HG02981 (cell line): ENCODE results near the gene PHF12.
A peak's percentile ranks its signal among the peaks of the same experiment; 100 is the strongest.
"Not testable (repeated sequence)": the region's sequence is repeated elsewhere in the genome, so short reads cannot be mapped to it uniquely, and the experiment has no call there.

Source experiments
- ATAC-seq: cut with Tn5 transposase; IDR thresholded peaks from one replicate; pipeline ENCODE4 v1.9.1; 2021; ENCODE audit warnings: mild to moderate bottlenecking, moderate library complexity; ENCODE audit not compliant: unreplicated experiment

The PHF12 gene

DNA sequence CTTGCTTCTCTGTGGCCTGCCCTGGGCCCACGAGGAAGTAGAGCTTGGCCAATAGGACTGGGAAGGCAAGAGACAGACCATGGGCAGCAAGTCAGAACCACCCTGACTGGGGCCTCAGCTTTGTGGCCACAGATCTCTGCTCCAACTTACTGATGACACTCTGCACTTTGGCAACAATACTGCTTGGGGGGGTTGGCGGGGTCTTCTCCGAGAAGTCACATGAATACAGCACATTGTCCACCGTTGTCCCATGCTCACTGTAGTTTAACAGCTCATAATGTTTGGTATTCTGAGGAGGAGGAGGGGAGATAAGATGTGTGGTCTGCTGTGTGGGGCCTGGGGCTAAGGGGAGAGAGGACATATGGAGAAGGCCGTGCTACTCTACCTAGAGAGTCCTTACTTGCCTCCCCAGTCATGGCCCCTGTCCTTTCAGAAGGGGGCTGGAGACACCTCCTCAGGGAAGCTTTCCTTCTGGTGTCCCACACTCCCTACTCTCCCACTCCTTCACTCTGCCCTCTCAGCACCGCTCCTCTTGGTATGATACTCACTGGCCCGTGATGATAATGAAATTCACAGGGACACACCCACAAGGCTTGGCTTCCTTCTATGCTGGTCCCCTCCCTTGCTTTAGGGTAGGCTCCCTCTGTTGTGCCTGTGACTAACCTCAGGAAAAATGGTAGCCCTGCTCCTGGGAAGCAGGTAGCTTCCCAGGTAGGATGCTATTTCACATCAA is 44.4 kb downstream of the PHF12 start:
- ATAC-seq = no peak

DNA sequence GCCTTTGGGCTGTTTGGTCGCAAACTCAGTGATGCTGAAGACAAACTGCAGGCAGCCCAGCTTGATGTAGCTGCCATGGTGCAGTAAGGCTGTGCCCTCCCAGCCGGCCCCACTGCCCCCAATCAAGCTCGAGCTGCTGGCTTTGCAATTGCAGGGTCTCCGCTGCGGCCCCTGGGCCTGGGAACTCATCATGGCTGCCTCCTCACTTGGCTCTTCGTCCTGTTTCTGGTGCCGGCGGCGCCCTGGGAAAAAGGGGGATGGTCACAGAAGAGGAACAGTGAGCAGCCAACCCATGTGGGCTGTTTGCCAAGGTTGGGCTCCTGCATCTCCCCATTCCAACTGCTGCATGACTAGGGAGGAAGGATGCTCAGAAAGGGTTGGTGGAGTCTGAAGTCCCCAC is 45.0 kb downstream of the PHF12 start:
- ATAC-seq = no peak

DNA sequence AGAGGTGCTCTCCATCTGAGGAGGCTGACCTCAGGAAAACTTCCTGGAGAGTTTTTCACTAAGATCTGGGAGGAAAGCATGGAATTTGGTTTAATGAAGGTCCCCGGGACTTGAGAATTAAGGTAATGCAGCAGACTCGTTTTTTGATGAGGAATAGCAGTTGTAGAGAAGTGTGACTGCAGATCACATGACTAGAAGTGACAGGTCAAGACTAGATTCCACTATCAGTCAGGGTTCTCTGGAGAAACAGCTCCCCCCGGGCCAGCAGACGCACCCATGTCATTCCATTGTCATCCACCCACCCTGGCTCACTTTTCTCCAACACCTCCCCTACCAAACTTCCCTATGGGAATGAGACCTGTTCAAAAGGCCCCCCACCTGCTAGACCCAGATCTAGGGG is 46.5 kb downstream of the PHF12 start:
- ATAC-seq = no peak

DNA sequence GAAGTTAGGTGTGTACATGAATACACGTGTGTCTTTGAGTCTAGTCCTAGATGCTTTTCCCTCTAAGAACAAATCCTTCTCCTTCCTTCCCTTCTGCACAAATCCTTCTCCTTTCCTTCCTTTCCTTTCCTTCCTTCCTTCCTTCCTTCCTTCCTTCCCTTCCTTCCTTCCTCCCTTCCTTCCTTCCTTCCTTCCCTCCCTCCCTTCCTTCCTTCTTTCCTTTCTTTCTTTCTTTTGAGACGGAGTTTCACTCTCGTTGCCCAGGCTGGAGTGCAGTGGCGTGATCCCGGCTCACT is 47.8 kb downstream of the PHF12 start:
- ATAC-seq = not testable (repeated sequence)

DNA sequence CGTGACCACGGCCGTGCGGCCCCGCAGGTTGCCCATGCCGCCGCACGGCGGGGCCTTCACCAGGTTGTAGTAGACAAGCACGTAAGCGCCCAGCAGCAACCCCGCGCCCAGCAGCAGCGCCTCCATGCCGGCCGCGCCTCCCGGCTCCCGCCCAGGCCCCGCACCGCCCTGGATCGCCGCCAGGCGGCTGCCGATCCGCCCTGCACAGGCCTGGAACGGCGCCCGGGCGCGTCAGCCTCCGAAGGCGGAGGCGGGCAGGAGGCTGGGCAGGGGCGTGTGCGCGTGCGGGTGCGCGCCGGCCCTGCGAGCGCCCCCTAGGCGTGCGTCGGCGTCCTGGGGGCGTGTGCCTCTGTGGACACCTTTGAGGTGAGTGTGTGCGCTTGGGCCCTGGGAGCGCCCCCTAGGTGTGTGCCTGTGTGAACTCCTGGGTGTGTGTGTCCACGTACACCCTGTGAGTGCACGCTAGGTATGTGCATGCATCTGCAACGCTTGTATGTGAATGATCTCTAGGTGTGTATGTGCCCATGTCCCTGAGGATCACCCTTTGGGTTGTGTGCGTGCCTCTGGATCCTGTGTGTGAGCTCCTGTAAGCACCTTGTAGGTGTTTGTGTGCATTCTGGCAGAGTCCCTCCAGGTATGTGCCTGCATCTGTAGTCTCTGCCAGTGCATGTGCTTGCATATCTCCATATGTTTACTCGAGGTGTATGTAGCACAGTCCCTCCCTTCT is 48.3 kb downstream of the PHF12 start, which contains the start of gene DHRS13:
DHRS13 (minus strand) TSS at position 261 of the 727 bp plus-strand sequence; CDS start at position 126, 135 bp downstream.
- peak; percentile 85 for ATAC-seq

DNA sequence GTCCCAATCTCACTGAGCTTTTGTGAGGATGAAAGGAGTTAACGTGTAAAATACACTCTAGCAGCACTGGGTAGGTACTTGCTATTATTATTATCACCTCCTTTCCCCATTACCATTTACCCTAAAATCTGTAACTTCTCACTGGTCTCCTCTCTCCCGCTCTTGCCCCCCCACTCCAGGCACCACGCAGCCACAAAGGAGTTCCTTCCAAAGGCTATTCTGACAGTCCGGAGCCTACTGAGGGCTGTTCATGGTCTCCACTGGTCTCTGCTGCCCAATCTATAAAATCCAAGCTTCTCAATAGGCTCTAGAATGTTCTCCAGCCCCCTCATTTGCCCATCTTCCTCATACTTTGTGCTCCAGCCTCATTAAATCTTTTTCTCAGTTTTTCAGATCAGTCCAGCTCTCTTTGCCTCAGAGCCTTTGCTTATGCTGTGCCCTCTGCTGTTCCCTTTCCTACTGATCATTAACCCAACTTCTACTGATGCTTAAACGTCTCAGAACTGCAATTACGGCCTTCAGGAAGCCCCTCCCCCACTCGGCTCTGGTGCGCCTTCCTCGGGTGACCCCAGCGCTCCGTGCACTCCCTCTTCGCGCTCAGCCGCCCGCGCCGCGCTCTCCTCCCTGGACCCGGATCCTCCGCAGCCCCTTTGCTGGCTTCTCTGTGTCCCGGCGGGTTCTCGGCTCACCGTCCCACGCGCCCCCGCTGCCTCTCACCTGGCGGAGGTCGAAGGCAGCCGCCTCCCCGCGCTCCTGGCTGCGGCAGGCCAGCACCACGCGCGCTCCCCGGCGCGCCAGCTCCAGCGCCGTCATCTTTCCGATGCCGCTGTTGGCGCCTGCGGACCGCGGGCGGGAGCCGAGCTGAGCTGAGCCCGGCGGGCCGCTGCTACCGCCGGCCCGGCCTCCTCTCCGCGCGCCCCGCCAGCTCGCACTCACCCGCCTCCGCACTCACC is 49.2 kb downstream of the PHF12 start:
- peak; percentile 6 for ATAC-seq

DNA sequence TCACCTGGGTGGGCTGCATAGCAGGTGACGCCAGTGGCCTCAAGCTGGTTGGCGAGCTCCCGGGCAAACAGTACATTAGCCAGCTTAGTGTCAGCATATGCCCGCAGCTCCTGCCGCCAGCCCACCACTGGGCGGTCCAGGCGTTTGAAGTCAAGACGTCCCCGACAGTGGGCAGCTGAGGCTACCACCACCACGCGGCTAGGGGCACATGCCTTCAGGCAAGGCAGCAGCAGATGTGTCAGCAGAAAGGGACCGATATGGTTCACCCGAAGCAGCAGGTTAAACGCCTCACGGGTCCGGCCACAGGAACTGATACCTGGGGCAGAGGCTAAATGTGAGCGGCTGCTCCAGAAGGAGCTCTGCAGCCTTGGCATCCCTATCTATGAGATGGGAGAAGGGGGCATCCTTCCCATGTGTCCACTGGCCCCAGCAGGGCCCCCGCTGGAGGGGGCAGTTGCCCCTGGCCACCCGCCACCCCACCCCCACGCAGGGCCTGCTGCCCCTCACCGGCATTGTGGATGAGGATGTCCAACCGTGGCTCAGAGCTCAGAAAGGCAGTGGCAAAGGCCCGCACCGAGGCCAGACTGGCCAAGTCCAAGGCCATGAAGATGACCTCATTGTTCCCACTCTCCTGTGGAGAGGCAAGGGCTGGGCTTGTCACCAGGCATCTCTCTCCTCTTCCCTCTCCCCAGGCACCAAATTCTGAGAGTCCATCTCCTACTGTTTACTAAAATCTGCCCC is 50.2 kb downstream of the PHF12 start:
- ATAC-seq = no peak

DNA sequence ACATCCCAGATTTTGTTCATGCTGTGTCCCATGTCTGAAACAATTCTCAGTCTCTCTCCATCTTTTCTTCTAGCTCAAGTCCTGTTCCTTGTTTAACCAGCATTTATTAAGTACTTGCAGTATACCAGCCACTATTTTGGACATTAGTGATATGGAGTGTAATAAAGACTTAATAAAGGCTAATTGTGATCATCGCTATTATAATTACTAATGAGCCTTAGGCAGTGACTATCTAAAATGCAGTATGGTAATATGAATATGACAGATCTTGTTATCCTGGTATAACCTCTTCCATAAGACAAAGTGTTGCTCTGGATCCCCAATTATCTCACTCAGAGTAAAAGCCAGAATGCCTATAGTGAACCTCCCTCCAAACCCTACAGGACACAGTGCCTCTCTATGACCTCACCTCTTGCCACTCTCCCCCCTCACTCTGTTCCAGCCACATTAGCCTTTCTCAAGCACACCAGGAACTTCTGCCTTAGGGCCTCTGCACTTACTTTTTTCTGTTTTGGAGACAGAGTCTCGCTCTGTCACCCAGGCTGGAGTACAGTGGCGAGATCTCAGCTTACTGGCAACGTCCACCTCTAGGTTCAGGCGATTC is 52.0 kb downstream of the PHF12 start:
- no peak for ATAC-seq

DNA sequence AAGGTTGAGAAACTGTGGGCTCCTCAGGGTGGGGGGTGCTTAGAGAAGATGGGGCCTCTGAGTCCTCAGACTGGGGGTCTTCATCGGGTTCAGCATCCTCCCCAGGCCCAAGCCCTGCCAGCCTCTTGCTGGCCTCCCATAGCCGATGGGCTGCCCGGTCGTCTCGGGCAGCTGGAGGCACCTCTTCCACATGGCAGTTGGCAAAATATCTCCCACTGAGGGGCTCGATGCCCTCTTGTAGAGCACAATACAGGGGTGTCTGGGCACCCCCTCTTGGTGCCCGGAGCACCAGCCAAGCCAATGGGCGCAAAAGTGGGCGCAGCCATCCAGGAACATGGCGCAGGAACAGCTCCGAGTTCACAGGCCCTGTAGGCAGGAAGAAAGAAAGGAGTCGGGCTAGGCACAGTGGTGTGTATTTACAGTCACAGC is 52.8 kb downstream of the PHF12 start:
- ATAC-seq = no peak

DNA sequence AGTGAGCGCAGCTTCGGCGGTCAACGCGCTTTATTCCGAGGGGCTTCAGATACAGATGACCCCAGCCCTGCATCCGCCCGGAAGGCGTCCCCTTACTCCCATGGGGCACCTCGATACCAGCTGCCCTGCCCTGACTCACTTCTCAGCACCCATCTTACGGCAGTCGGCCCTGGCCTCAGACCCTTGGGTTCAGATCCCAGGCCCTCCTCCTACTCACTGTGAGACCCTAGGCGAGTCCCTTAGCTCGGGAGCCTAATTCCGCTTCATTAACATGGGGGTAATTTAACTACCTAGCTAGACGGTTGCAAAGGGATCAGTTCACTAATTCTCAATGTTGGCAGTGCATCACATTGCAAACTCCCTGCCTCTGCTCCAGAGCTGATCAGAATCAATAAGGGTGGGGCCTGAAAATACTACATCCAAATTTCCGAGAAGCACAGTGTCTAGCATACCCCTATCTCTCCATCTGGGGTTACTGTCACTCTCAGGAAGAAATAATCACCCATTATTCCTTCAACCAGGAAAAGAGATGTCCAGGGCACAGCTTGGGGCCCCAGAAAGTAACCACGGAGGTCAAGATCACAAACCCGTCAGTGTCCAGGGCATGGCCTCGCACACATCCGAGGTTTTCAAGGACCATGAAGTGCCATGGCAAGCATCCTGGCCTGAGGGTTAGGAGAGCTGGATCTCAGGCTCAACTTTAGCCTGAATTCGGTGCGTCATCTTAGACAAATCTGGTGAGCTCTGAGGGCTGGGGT is 53.4 kb downstream of the PHF12 start:
- ATAC-seq = no peak

DNA sequence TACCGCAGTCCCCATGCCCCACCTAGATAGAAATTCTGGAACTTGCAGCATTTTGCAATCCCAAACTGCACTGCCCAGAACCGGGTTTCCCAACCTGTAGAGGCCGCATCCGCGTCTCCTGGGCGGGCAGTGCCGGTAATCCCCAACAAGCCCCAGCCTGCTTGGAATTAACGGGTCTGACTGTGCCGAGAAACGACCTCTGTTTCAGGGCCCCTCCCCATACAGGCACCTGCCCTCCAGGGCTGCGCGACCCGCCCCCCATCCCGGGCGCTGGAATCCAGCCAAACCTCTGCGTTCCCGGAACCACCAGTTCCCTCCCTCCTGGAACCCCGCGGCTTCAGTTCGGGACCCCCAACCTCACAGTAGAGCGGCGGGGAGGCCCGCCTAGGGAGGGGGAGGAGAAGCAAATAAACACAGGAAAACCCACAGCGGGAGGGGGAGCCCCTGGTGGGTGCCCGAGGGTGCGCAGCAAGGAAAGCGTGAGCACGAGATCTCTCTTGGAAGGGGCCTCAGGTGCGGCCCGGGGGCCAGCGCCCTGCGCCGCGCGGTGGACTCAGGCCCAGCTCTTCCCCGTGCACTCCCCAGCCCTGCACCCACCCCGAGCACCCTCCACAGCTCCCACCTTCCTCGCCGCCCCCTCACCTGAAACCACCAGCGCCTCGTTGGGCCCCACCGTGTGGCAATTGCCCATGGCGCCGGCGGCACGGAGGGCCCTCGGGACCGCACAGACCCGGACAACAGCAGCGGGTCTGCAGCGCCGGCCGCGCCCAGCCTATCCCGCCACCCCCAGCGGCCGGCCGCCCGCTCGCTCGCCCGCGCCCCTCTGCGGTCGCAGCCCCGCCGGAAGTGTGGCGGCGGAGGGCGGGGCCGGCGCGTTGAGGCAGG is 54.2 kb downstream of the PHF12 start, which contains the start of gene FLOT2:
FLOT2 (minus strand) TSS at position 850 of the 885 bp plus-strand sequence; CDS start at position 691, 159 bp downstream.
- no peak for ATAC-seq

DNA sequence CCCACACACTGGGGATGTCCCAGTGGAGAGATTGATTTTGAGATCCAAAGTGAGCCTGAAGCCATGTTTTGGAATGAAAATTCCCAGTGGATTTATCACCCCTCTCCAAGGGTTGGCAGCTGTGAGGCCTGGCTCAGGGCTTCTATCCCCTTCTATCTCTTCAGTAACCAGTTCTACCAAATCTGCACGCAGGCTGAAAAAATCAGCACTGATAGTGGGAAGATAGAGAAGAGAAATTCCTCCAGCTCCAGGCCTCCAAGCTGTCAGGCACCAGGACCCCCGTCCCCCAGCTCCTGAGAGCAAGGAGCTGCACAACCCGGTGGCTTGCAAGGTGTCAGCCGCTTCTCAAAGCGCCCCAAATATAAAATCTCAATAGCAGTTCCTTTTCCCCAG is 54.8 kb downstream of the PHF12 start:
- ATAC-seq = no peak

DNA sequence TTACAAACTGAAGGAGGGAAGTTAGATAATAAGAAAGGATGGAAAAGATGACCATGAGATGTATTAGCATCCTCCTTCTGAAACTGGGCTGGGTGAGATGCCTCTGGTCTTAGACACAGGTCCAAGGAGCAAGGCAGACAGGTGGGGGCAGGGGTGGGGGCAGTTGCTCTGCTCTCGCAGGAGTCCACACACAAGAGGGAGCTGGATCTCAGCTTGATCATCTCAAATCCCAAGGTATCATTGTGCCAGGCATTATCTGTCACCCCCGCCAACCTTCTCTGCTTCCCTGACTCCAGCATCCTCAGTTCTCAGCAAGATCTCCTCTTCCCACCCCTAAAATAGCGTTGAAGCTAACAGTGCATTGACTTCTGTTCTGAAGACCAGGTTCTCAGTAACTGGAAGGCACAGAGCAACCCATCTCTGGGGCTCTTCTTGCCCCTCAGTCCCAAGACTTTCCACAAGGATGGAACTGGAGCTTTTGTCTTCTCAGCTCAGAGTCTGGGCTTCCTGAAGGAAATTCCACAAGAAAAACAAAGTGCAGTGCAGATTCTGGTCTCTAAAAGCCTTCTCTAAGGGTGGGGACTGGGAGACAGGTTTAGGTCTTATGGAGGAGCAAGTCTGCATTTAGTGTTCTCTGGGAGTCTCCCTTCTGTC is 55.4 kb downstream of the PHF12 start:
- ATAC-seq = no peak

DNA sequence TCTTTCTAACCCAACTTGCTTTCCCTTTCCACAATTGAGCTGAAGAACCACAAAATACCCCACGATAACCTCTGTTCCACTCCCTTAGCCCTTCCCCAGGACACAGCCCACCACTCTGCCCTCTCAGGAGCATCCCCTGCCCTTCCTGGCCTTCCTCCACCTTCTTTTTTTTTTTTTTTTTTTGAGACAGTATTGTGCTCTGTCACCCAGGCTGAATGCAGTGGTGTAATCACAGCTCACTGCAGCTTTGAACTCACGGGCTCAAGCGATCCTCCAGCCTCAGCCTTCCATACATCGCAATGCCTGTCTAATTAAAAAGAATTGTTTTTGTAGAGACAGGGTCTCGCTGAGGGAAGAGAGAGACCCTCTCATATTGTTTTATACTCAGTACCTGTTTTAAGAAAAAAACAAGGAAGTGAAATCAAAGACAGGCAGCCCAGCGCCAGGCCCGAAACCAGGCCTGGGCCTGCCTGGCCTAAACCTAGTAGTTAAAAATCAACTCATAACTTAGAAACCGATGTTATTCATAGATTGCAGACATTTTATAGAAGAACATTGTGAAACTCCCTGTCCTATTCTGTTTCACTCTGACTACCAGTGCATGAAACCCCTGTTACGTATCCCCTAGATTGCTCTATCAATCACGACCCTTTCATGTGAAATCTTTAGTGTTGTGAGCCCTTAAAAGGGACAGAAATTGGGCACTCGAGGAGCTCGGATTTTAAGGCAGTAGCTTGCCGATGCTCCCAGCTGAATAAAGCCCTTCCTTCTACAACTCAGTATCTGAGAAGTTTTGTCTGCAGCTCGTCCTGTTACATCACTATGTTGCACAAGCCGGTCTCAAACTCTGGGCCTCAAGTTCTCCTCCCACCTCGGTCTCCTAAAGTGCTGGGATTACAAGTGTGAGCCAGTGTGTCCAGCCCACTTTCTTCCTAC is 57.8 kb downstream of the PHF12 start:
- ATAC-seq = not testable (repeated sequence)

DNA sequence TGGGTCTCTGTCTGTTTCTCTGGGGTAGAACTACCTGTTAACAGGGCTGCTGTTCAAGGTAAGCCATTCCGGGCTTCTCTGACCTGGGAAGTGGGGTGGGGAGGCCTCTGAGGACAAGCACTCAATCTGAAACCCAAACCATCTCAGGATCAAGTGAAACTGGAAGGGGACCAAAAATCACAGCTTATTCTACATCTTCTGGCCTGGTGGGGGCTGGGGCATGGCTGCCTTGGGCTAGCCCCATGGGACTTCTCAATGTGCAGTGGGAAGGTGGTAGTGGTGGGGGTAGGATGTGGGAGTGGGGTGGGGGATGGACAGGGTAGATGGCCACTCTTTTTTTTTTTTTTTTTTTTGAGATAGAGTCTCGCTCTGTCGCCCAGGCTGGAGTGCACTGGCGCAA is 59.3 kb downstream of the PHF12 start:
- no peak for ATAC-seq

DNA sequence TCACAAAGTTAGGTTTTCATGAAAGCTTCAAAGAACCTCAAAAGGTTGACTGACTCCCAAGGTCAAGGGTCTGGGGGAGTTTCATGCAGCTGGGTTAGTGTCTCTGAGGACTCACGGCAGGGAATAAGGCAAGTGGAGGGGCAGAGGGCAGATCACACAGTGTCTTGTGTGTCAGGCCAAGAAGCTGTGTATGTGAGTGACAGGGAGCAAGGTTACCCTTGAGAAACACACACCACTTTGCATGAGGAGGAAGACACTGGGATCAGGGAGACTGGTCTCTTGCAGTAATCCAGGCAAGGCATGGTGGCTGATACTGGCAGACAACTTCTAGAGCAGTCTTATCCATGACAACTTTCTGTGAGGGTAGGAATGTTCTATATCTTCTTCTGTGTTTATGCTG is 60.1 kb downstream of the PHF12 start:
- ATAC-seq = no peak

DNA sequence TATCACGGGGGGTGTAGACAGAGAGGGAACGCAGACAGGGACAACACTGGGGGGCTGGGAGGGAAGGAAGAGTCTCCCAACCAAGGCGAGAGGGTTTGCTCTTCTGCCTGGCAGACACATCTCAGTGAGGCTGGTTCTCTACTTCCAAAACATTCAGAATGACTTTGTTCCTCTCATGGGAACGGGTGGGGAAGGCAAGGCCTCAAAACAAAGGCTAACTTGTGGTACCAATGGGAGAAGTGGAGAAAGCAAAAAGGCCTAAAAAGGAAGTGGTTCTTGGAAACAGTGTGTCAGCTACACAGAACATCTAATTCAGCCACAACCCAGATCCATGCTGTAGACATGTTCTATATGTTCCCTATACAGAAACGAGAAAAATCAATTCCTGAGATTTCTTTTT is 61.3 kb downstream of the PHF12 start:
- ATAC-seq = no peak
